Neutrophil (primary cell): ENCODE results near the gene ARG1.
A peak's percentile ranks its signal among the peaks of the same experiment; 100 is the strongest.

Experiments used
- H3K27ac ChIP-seq: fragments of 200-600 bp; sonication (generic); 2 replicates; pipeline ENCODE4 v1.5.1; 2016; ENCODE audit warnings: mild to moderate bottlenecking, moderate library complexity
- H3K27me3 ChIP-seq: fragments of 200-600 bp; sonication (generic); 2 replicates; pipeline ENCODE4 v1.6.0; 2016; ENCODE audit warnings: mild to moderate bottlenecking
- H3K36me3 ChIP-seq: fragments of 200-600 bp; sonication (generic); 2 replicates; pipeline ENCODE4 v1.5.1; 2017
- H3K4me1 ChIP-seq, 2 experiments: fragments of 200-600 bp in 1 of 2; sonication (generic) in 1 of 2; 1 replicate in 1 of 2; 2 replicates in 1 of 2; pipeline versions ENCODE4 v1.5.1 to v1.6.1; 2013 to 2016; ENCODE audit warnings: low read depth in 1 of 2, low read length in 1 of 2, mild to moderate bottlenecking in 1 of 2, moderate library complexity in 1 of 2; ENCODE audit not compliant: control insufficient read depth in 1 of 2, insufficient read depth in 1 of 2
- H3K4me3 ChIP-seq, 2 experiments: fragments of 200-600 bp in 1 of 2; sonication (generic) in 1 of 2; 1 replicate in 1 of 2; 2 replicates in 1 of 2; pipeline ENCODE4 v1.5.1; 2013 to 2016; ENCODE audit warnings: low read depth in 1 of 2, low read length in 1 of 2, mild to moderate bottlenecking in 1 of 2, moderate library complexity in 1 of 2
- H3K9me3 ChIP-seq: fragments of 200-600 bp; sonication (generic); 2 replicates; pipeline ENCODE4 v1.5.1; 2016
- CTCF ChIP-seq: fragments of 200-600 bp; sonication (generic); IDR thresholded peaks from 2 replicates; pipeline ENCODE4 v1.5.1; 2016; ENCODE audit warnings: antibody characterized with exemption

Gene ARG1

DNA sequence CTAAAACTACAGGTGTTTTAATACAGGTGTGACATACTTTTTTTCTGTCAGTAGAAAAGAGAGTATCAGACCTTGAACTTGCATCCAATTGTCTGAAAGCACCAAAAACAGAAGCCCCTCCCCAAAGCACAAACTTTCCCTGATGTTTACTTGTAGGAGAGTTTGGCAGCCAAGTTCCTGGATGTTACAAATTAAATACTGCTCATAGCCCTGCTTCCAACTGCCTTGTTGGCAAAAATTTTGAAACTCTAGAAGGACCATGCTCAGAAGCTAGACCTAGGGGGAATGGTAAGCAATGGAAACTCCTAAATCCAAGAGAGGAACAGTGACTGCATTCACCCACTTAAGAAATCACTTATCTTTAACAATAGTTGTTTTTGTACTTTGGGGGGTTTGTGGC, 17.0 kb upstream of the ARG1 start:
- no peak overlapping the region for H3K27ac ChIP-seq
- H3K27me3 ChIP-seq: no peaks in the 10 kb centered on the region
- no peak overlapping the region for H3K4me3 ChIP-seq
- no peaks in the 10 kb centered on the region for H3K4me1 ChIP-seq
- no peak for TF ChIP-seq CTCF
- no peaks in the 10 kb centered on the region for H3K36me3 ChIP-seq
- no peaks in the 10 kb centered on the region for H3K9me3 ChIP-seq

DNA sequence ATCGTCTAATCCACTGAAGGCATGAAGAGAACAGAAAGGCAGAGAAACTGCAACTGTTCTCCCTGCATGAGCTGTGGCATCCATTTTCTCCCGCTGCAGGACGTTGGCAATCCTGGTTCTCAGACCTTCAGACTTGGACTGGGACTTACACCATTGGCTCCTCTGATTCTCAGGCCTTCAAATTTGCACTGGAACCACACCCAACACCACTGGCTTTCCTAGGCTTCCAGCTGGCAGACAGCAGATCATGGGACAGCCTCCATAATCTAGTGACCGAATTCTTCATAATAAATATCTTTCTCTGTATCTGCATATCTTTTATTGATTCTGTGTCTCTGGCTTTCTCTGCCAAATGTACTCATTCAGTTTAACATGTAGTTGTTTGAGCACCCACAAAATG, 14.1 kb upstream of the ARG1 start:
- H3K9me3 ChIP-seq: no peaks in the 10 kb centered on the region
- H3K36me3 ChIP-seq: no peaks in the 10 kb centered on the region
- H3K4me3 ChIP-seq: no peak overlapping the region
- no peaks in the 10 kb centered on the region for H3K27me3 ChIP-seq
- H3K4me1 ChIP-seq: no peaks in the 10 kb centered on the region
- TF ChIP-seq CTCF: no peak
- no peak overlapping the region for H3K27ac ChIP-seq

DNA sequence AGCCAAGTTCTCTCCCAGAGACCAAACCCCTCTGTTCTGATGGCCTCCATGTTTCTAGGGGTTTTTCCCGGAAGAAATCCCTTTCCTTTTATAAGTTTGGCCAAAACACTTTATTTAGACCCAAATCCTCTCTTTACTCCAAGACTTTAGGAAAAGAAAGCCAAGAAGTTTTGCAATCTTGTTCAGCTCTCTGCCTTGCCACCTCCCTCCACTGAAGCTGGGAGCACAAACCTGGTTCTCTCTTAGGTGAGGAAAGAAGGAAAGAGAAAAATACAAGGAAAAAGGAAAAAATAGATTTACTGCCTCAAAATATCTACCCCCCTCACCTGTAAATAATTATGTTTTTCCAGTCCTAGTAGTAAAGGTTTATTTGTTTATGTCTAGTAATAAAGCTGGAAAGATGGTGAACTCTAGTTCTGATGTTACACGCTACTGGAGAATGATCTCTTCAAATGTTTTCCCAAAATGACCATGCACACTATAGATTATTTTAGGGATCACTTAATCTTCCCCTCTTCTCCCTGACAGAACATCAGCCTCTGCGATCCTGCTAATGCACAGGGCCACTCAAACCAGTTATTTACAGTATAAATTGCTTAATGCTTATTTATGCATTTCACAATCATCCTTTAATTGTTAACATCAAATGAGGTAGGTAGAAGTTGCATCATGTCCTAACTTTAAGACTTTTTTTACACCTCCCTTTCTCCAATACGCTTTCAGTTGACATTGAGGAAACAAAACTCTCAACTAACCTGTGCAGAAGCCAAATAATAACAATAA, 10.9 kb upstream of the ARG1 start:
- peaks cover 10% of the 10 kb centered on the region in 2 experiments for H3K4me1 ChIP-seq
- no peaks in the 10 kb centered on the region for H3K27me3 ChIP-seq
- no peak overlapping the region for H3K4me3 ChIP-seq
- TF ChIP-seq CTCF: no peak
- H3K36me3 ChIP-seq: no peaks in the 10 kb centered on the region
- H3K9me3 ChIP-seq: no peaks in the 10 kb centered on the region
- H3K27ac ChIP-seq: no peak overlapping the region

DNA sequence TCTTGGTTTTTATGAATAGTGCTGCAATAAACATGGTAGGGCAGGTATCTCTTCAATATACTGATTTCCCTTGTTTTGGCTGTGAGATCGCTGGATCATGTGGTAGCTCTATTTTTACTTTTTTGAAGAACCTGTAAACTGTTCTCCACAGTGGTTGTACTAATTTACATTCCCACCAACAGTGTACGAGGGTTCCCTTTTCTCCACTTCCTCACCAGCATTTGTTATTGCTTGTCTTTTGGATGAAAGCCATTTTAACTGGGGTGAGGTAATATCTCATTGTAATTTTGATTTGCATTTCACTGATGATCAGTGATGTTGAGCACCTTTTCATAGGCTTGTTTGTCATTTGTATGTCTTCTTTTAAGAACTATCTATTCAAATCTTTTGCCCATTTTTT, 8.0 kb upstream of the ARG1 start:
- Histone ChIP-seq H3K27me3 (no peaks in the 10 kb centered on the region), H3K27ac (peak overlapping the region; percentile 56), H3K36me3 (no peaks in the 10 kb centered on the region), H3K4me1 (peaks cover 20 to 22% of the 10 kb centered on the region in 2 experiments), H3K4me3 (no peak overlapping the region), H3K9me3 (no peaks in the 10 kb centered on the region)
- TF ChIP-seq CTCF: no peak

- H3K27ac ChIP-seq: peak overlapping the region; percentile 6
- H3K9me3 ChIP-seq: no peaks in the 10 kb centered on the region
- H3K4me1 ChIP-seq: peaks cover 36 to 37% of the 10 kb centered on the region in 2 experiments
- no peaks in the 10 kb centered on the region for H3K36me3 ChIP-seq
- no peak for TF ChIP-seq CTCF
- H3K4me3 ChIP-seq: no peak overlapping the region
- no peaks in the 10 kb centered on the region for H3K27me3 ChIP-seq
These were observed 4.3 kb upstream of the ARG1 start for GRCh38 chr6:131568726-131569125.
